ENCODE results near the gene TMEM39B.

DNA sequence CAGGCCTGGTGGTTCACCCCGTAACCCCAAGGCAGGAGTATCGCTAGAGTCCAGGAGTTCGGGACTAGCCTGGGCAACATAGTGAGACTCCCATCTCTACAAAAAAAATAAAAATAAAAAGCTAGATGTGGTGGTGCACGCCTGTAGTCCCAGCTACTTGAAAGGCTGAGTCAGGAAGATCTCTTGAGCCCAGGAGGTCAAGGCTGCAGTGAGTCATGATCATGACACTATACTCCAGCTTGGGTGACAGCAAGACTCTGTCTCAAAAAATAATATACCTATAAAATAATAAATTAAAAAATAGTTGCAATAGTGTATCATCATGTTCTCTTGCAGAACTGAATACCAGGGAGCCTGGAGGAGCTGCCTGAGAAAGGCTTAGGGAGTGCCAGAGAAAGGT is 19.9 kb upstream of the TMEM39B start:
- TF ChIP-seq POLR2A (IDR thresholded peaks at IDR 0.05) = no peak
- TF ChIP-seq, protein P1, sequence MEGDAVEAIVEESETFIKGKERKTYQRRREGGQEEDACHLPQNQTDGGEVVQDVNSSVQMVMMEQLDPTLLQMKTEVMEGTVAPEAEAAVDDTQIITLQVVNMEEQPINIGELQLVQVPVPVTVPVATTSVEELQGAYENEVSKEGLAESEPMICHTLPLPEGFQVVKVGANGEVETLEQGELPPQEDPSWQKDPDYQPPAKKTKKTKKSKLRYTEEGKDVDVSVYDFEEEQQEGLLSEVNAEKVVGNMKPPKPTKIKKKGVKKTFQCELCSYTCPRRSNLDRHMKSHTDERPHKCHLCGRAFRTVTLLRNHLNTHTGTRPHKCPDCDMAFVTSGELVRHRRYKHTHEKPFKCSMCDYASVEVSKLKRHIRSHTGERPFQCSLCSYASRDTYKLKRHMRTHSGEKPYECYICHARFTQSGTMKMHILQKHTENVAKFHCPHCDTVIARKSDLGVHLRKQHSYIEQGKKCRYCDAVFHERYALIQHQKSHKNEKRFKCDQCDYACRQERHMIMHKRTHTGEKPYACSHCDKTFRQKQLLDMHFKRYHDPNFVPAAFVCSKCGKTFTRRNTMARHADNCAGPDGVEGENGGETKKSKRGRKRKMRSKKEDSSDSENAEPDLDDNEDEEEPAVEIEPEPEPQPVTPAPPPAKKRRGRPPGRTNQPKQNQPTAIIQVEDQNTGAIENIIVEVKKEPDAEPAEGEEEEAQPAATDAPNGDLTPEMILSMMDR (IDR thresholded peaks at IDR 0.05) = no peak
